Measurements from ENCODE around the gene STXBP3.

STXBP3 gene

DNA sequence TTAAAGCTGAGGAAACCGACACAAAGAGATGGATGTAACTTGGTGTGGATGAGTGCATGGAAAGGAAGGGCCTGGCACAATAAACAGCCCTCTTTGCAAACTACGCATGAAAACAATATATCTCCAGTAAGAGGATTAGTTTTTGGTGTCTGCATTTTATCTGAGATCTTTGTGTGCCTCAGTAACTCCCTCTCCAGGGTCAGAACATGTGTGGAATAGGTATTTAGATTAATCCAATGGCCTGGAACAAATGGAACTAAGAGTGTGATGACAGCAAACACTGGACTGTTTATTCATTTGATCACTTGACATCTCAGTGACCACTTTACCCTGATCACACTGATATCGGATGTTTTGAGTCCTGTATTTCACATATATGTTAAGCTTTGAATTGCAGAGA lies 65.1 kb downstream of the STXBP3 start:
- DNase-seq = no peak

DNA sequence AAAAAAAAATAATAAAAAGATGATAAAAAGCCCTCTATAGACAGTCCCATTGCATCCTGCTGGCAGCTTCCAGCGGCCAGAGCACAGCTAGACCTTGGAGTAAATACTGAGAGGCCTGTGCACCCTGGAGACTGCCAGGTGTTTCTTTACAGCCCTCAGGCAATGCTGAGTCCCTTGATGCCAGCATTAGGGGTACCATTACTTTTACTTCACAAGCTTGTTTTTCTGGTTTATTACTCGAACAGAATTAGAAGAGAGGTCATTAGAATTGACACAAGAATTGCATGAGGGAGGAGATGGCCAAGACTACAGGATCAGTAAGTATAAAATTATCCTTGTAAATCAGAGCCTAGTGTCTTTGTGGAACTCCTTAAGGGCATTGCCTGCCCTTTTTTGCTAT lies 66.9 kb downstream of the STXBP3 start:
- no peak for DNase-seq

DNA sequence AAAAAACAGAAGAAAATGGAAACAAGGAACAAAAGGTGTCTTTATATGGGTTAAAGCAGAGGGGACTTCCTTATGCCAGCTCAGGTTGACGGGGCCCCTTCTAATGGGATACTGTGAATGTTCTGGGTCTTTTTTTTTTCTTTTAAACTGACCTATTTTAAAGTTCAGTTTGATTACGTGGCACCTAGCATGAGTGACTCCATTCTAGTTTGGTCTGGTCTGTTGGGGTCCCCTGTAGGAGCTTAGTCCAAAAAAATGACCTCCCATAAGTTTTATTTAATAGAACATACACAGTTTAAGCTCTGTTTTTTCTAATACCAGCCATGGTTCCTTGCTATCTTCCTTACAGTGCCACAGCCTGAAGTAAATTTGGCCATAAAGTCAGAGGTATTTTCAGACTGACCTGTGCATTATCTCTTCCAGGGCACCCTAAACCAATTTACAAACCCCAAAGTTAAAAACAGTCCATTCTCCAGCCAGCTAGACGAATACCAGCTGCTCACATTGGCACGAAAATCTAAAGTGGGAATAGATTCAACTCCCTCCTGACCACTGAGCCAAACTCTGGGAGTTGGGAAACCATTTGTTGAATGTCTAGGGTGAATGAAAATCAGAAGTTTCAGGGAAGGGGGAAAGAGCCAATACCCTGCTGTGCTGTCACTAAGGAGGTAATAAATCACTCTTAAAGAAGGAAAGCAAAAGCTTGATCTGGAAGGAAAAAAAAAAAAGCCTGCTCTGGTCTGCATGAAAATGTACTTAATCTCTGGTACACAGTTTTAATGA lies 68.1 kb downstream of the STXBP3 start:
- no peak for DNase-seq

- DNase-seq = no peak
Measured at GRCh38 chr1:108815566-108815965, 69.1 kb downstream of the STXBP3 start.

DNA sequence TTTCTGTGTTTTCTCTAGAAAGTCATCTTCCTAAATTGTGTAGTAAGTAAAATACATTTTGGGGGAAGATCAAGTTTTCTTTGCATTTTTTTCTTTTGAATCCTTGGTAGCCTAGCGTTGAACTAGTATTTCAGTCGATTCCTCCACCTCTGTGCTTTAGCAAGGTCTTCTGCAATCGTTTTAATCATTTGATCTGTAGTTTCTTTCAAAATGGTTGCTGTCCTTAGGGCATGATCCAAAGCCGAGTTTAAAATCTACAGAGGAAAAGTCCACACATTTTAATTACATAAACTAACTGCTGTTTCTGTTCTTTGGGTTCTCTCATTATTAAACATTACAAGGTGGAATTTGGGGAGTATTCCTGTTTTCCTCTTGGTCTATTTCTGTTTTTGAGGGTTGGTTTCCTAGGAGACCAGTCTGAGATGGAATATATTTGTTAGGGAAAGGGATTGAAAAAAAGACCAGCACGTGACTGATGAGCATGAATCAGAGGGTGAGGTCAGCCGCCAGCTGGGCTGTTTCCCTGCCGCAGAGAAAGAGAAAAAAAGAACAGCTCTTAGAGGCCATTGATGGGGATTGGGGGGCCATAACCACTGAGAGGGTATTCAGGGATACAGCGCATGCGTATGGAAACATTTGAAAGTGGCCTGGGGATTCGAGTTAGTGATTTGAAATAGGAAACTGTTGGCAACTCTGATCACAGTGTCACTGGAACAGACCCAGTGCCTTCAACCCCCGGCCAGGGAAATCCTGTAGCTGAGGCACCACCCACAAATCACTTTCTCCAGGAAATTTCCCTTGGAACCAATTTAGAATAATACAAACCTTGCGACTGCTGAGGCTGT lies 69.8 kb downstream of the STXBP3 start:
- DNase-seq = peak in 1 of 2 experiments; percentile 42

GRCh38 chr1:108817016-108817415 lies 70.5 kb downstream of the STXBP3 start:
- DNase-seq = peak in 1 of 2 experiments; percentile 3

GRCh38 chr1:108817811-108818210 lies 71.3 kb downstream of the STXBP3 start:
- peak in 1 of 2 experiments; percentile 23 for DNase-seq

DNA sequence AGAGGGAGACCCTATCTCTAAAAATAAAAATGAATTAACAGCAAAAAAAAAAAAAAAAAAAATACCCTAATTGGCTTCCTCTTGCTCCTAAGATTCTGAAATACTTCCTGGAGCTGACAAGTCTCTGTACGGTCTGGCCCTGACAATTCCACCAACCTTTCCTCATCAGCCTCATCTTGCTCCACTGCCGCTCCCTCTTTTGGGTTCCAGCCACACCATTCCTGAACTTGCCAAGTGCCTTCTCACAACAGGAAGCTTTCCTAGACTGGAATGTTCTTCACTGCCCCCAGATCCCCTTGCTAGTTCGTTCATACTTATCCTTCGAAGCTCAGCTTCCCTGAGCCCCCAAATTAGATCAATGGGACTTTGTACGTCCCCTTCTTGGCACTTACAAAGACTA lies 73.4 kb downstream of the STXBP3 start:
- DNase-seq = no peak

GRCh38 chr1:108823632-108824031 lies 77.2 kb downstream of the STXBP3 start:
- no peak for DNase-seq

- no peak for DNase-seq
Measured at GRCh38 chr1:108824051-108824450, 77.6 kb downstream of the STXBP3 start.

GRCh38 chr1:108826081-108826635 lies 79.7 kb downstream of the STXBP3 start:
- DNase-seq = no peak

- peak; percentile 50 to 90 for DNase-seq
Measured at GRCh38 chr1:108828074-108828961, 81.8 kb downstream of the STXBP3 start.

DNA sequence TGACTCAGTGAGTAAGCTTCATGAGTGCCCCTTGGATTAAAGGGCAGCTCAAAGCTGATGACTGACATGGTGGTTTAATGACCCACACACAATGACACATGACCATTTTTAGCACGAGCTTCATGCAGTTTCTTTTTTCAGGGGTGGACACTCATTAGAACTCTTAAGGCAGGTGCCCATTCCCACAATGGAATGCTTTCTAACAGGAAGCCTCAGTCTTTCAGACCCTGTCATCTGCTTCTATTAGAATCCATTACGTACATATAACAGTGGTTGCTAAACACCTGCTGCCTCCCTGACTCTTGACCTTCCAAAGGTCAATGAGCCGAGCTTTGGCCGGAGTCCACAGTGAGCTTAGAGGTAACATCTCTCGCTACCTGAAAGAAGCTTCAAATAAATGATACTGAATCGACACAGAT lies 83.0 kb downstream of the STXBP3 start:
- no peak for DNase-seq

DNA sequence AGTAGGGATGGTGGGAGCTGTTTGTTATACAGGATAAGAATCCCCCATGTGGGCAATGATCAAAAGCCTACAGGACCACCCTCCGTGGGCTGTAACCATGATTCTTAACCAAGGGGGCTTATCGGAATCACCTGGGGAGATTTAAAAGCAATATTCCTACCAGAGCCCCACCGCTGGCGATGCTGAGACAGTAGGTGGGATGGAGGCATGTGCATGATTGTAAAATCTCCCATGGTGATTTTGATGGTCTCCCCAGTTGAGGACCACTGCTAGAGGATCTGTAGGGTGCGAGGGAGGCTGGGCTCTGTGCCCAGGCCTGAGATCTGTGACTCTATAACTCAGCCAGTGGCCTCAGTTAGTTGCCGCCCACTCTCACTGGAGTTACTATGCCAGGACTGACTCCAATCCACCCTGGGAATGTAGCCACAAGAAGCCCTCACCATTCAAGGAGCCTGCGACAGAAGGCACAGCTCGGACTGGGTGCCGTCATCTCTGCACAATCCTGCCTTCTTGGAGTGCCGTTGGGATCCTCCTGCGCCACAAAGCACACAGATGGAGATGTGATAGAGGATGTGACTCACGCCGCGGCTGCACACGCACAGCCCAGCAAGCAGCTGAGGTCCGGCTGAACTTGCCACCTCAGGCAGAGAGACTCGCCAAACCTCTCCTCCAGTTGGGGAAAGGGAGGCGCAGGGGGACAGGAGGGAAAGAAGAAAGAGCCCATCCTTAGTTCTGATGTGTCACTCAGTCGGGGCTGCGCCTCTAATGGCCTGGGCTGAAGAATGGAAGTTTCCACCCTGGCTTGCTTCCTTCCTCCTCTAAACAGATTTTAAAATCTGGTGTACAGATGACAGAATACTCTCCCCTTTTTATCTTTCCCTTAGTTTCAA lies 83.9 kb downstream of the STXBP3 start:
- no peak for DNase-seq

GRCh38 chr1:108831225-108831624 lies 84.8 kb downstream of the STXBP3 start:
- no peak for DNase-seq

DNA sequence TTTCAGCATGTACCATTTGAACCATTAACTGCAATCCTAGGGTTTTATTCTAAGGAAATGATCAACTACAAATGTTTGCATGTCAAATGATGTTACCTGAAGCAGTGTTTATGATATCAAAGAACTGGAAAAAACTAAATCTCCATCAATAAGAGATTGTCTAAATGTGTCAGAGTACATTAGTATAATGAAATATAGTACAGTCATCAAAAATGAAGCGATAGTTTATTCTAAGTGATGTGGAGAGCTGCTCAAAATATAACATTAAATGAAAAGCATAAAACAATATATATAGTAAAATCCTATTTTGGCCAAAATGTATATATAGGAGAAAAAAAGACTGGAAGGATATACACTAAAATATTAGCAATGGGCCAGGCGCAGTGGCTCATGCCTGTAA lies 86.5 kb downstream of the STXBP3 start:
- no peak for DNase-seq

GRCh38 chr1:108841703-108842102 lies 95.2 kb downstream of the STXBP3 start:
- DNase-seq = no peak

DNA sequence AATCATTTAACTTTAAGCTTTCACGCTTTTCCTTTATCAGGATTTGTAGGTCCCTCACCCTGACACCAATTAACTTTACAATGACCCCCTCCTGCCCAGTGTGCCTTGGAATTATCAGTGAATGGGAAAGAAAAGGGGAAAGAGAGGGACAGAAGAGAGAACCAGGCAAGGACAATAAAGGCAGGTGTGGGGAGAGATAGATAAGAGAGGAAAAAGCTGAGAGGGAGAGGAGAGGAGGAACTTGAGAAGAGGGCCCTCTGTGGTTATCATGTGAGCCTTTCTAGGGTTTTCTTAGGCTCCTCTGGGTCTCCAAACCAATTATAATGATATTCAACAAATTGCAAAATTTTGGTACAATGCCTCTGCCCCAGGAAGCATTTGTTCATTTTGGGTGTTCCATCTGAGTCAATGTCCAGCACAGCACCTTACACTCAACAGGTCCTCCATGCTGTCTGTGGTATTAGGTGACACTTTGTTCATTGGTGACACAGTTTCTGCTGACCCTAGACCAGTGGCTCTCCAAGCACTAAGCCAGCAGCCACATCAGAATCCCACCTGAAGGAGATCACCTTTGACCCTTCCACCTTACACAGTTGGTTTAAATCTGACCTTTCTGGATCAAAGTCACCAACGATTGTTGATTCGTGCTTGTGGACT lies 96.2 kb downstream of the STXBP3 start:
- DNase-seq = no peak

DNA sequence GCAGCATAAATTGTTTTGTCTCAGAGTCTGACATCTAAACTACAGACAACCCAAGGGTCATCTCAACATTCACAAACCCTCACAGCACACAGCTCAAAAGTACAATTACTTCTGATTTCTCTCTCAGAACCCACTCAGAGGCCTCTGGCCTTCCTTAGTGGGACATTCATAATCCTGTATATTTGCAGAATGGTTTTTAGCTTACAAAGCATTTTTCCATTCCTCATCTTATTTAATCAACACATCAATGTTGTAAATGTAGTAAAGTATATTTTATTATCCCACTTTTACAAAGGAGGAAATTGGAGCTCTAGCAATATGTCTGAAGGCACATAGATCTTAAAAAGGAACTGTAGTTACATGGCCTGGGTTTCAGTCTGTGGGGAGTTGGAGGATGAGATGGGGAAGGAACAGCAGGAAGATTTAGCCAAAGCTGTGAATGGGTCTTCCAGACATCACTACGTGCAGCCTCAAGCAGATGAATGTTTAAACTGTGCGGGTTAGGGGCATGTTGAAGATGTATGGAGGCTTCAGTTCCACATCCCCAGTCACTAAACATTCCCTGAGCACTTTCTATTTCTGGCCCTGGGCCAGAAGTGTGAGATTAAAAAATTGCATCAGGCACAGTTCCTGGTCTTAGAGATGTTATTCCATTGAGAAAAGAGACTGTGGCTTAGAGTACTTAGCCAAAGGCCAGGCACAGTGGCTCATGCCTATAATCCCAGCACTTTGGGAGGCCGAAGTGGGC lies 97.1 kb downstream of the STXBP3 start:
- DNase-seq = no peak

GRCh38 chr1:108845446-108845845 lies 99.0 kb downstream of the STXBP3 start:
- no peak for DNase-seq

Data from NCI-H526 (cell line).